HUES48 (cell line): ENCODE results near the gene CEP57.

Experiments used
- H3K27ac ChIP-seq: one replicate; pipeline ENCODE4 v1.7.0; 2013; ENCODE audit warnings: low read depth, low read length, inconsistent platforms
- H3K27me3 ChIP-seq: 2 replicates; pipeline ENCODE4 v1.6.1; 2013; ENCODE audit warnings: mild to moderate bottlenecking, low read length; ENCODE audit not compliant: control insufficient read depth, insufficient read depth
- H3K36me3 ChIP-seq: 2 replicates; pipeline ENCODE4 v1.6.1; 2013; ENCODE audit warnings: low read length; ENCODE audit not compliant: control insufficient read depth, insufficient read depth
- H3K4me1 ChIP-seq: 2 replicates; pipeline ENCODE4 v1.6.1; 2013; ENCODE audit warnings: mild to moderate bottlenecking, low read length; ENCODE audit not compliant: control insufficient read depth, insufficient read depth
- H3K4me3 ChIP-seq: 2 replicates; pipeline ENCODE4 v1.5.1; 2013; ENCODE audit warnings: mild to moderate bottlenecking, low read depth, low read length
- H3K9ac ChIP-seq: 2 replicates; pipeline ENCODE4 v1.6.1; 2013; ENCODE audit warnings: mild to moderate bottlenecking, low read depth, low read length, moderate library complexity
- H3K9me3 ChIP-seq: 2 replicates; pipeline ENCODE4 v1.6.1; 2013; ENCODE audit warnings: low read length; ENCODE audit not compliant: control insufficient read depth, insufficient read depth

The CEP57 gene

DNA sequence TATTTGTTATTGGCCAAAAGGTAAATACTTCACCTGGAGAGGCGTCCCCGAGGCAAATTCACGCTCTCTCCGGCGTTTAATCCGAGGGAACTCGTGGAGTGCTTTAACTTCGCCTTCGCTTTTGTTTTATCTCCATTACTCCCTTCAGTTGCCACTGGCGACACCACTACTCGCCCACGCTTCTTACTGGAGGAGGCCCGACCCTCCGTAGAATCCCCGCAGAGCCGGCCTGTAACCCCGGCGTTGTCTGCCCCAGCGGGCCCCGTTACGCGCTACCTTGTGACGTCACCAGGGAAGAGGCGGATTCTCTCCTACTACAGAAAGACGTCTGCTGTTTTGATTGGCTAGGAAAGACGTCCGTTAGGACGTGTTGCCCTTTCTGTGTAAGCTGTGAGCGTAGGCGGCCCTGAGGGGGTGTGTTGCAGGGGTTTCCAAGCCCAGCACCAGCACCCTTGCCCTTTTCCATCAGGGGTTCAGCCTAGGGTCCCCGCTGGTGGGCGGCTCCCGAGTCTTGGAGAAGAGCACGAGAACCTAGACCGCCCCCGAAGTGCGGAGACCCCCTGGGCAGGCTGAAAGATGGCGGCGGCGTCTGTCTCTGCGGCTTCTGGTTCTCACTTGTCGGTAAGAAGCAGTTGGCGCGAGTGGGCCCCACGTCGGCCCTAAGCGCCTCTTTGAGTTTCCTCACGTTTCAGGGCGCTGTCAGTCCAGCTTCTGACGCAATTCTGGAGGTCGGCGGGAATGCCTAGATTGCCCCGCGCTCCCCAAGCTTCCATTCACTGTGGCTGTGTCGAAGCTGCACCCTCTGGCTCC lies at the start of gene CEP57:
Gene CEP57, plus strand, starts transcription at position 376 of the 810 bp plus-strand sequence. Its CDS starts 201 bp downstream, at position 577.
- Histone ChIP-seq H3K9ac (peak within 1 kb of the TSS; percentile 96), H3K4me3 (peak within 1 kb of the TSS; percentile 82), H3K27me3 (no peaks in the 10 kb centered on the region), H3K27ac (peak within 1 kb of the TSS; percentile 99), H3K9me3 (no peaks in the 10 kb centered on the region), H3K36me3 (peaks cover 27% of the 10 kb centered on the region), H3K4me1 (peaks cover 22% of the 10 kb centered on the region; the same call in 1 of the 2 replicates)

DNA sequence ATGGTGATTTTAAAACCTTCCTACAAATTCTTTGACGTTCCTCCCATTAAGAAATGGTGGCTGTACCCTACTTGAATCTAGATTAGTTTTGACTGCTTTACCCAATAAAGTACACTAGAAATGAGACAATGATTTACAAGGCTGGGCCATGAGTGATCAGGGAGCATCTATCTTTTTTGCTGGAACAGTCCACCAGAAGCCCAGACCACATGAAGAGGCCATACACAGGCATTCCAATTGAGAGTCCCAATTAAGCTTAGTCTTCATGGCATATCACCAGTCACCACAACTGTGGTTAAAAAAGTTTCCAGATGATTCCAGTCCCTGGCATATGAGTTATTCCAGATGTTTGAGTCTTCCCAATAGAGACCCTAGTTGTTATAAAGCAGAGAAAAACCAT lies 40.2 kb upstream of the CEP57 start:
- H3K27me3 ChIP-seq = no peaks in the 10 kb centered on the region
- H3K4me1 ChIP-seq = no peaks in the 10 kb centered on the region
- H3K27ac ChIP-seq = no peak overlapping the region
- no peaks in the 10 kb centered on the region for H3K36me3 ChIP-seq
- no peak overlapping the region for H3K4me3 ChIP-seq
- no peak overlapping the region for H3K9ac ChIP-seq
- no peaks in the 10 kb centered on the region for H3K9me3 ChIP-seq

DNA sequence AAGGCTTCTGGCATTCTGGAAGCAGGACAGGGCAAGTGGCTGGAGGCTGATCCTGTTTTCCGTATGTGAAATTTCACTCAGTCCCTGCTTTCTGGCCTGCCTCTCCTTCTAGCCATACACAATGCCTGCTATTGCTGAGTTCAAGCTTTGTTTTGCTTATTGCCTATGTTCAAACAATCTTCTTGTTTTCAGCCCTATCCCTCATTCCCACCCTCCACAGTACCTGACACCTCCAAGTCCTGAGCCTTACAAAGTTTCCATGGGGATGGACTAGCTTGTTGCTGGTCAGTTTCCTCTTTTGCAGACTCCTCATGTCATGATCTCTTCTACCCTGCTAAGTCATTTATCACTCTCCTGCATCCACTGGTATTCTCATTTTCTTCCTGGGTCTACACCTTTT lies 38.8 kb upstream of the CEP57 start:
- Histone ChIP-seq H3K4me1 (no peaks in the 10 kb centered on the region), H3K27me3 (no peaks in the 10 kb centered on the region), H3K9ac (no peak overlapping the region), H3K9me3 (no peaks in the 10 kb centered on the region), H3K27ac (no peak overlapping the region), H3K4me3 (no peak overlapping the region), H3K36me3 (no peaks in the 10 kb centered on the region)

DNA sequence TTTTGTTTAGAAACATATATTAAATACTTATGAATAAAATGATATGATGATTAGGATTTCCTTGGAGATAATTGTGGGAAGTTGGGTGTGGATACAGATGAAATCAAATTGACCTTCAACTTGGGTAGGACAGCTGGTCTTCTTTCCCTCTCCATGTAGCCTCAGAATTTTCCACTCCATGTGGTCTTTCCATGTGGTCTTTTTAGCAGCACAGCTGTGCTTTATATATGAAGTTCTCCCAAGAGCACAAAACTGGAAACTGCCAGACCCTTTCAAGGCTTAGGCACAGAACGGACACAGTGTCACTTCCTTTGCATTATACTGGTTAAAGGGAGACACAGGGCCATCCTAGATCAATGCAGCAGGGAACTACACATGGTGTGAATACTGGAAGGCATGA lies 29.4 kb upstream of the CEP57 start:
- Histone ChIP-seq H3K9ac (no peak overlapping the region), H3K27me3 (no peaks in the 10 kb centered on the region), H3K4me1 (no peaks in the 10 kb centered on the region), H3K36me3 (no peaks in the 10 kb centered on the region), H3K27ac (no peak overlapping the region), H3K9me3 (no peaks in the 10 kb centered on the region), H3K4me3 (no peak overlapping the region)

DNA sequence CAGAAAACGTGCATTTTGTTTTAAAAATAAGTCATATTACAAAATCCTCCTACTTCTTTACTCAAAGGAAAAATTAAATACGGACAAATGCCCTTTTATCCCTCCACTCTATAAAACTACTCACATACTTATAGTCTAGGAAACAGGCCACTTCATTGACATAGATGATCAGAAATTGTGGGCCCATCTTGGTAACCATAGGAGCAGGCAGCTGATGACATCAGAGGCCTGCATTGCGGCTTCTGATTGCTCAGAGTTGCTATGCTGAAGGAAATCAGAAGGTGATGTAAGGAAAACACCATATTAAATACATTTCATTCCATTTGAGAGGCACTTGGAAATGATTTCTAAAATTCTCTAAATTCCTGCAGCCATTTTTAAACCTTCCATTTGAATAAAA lies 27.8 kb upstream of the CEP57 start:
- Histone ChIP-seq H3K9ac (no peak overlapping the region), H3K4me1 (no peaks in the 10 kb centered on the region), H3K9me3 (no peaks in the 10 kb centered on the region), H3K27ac (no peak overlapping the region), H3K4me3 (no peak overlapping the region), H3K36me3 (no peaks in the 10 kb centered on the region), H3K27me3 (no peaks in the 10 kb centered on the region)

DNA sequence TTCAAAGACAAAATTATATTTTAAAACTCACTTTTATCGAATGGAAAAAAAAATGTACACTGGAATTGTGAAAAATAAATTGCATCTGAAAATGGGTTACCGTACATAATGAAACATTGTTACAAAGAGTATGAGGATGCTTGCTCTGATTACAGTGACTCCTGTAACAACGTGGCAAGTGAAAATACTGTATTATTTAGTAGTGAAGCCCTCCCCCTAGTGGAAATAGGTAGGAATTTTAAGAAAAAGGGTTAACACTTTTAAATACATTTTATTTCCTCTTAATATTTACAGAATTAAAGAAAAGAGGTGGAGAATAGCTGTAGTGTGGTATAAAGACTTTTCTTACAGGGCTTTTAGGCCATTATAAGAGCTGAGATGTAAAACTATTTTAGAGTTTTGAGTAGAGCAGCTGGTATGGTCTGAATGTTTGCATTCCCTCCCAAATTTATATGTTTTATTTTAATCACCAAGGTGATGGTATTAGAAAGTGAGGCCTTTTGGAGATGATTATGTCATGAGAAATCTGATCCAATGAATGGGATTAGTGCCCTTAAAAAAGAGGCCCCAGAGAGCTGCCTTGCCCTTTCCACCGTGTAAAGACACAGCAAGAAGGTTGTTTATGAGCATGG lies 25.9 kb upstream of the CEP57 start:
- no peaks in the 10 kb centered on the region for H3K4me1 ChIP-seq

DNA sequence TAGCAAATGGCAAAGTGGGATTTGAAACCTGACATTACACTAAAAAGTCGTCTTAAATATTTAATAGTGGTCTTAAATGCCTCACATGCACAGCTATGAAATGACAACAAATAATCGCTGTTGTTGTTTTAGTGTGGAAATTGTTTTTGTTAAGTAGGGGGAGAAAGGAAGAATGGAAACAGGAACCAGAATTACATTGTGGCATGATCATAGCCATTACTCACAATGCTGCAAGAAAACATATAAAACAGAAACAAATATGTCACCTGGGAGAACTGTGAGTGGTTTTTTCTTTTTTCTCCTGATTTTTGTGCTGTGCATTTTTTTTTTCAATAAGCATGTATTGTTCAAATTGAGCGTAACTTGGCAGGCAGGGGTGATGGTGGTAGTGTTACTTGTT lies 23.6 kb upstream of the CEP57 start:
- H3K27ac ChIP-seq = no peak overlapping the region
- H3K27me3 ChIP-seq = no peaks in the 10 kb centered on the region
- H3K4me1 ChIP-seq = no peaks in the 10 kb centered on the region
- H3K9ac ChIP-seq = no peak overlapping the region
- H3K4me3 ChIP-seq = no peak overlapping the region
- H3K9me3 ChIP-seq = no peaks in the 10 kb centered on the region
- H3K36me3 ChIP-seq = peaks cover 31% of the 10 kb centered on the region

More for the DNA sequence above, 25.9 kb upstream of the CEP57 start:
- no peak overlapping the region for H3K4me3 ChIP-seq
- H3K9me3 ChIP-seq = no peaks in the 10 kb centered on the region
- no peaks in the 10 kb centered on the region for H3K27me3 ChIP-seq
- H3K27ac ChIP-seq = no peak overlapping the region
- peaks cover 7% of the 10 kb centered on the region; the same call in 1 of the 2 replicates for H3K36me3 ChIP-seq
- no peak overlapping the region for H3K9ac ChIP-seq

DNA sequence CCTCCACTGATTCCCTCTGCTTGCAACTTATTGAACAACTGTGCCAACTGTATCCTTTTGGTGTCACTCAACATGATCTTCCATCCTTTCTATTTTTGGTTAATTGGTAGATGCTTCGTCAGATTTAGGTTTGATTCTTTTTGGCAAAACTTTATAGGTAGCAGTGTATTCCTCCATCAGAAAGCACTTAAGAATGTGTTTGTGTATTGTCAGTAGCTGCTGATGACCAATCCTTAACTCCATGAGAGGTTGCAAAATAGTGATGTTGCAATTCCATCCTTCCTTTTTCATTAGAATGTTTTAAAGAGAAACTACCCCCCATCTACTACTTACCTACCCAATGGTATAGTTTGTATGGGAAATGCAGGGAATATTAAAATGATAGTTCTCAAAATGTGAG lies 22.8 kb upstream of the CEP57 start:
- Histone ChIP-seq H3K4me3 (no peak overlapping the region), H3K9me3 (no peaks in the 10 kb centered on the region), H3K4me1 (no peaks in the 10 kb centered on the region), H3K9ac (no peak overlapping the region), H3K27ac (no peak overlapping the region), H3K36me3 (peaks cover 38% of the 10 kb centered on the region), H3K27me3 (no peaks in the 10 kb centered on the region)

DNA sequence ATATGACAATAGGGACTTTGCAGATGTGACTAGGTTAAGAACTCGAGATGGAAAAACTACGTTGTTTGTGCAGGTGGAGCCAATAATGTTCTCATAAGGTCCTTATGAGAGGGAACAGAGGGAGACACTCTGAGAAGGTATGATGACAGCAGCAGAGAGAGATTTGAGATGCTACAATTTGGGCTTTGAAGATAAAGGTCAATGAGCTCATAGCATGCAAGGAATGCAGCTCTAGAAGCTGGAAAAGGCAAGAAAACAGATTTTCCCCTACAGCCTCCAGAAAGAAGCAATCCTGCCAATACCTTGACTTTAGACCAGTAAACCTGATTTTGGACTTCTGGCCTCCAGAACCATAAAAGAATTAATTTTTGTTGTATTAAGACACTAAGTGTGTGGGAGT lies 21.8 kb upstream of the CEP57 start:
- Histone ChIP-seq H3K27ac (no peak overlapping the region), H3K4me3 (no peak overlapping the region), H3K27me3 (no peaks in the 10 kb centered on the region), H3K9me3 (no peaks in the 10 kb centered on the region), H3K36me3 (peaks cover 48% of the 10 kb centered on the region), H3K4me1 (no peaks in the 10 kb centered on the region), H3K9ac (no peak overlapping the region)

DNA sequence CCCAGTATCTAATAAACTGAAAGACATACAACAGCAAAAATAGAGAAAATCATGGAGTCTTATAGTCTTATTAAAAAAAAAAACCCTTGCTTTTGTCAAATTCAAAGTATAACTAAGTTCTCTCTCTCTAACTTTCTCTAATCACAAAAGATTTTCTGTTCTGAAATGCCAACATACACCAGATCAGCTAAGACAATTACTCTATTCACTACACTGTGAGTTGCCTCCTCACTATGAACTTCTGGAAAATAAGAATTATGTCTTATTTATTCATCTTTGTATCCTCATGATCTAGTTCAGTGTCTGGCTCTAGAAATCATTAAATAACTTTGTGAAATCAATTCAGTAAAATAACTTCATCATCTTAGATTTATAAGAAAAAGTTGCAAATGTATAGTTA lies 13.4 kb upstream of the CEP57 start:
- H3K9ac ChIP-seq = no peak overlapping the region
- H3K4me3 ChIP-seq = no peak overlapping the region
- H3K4me1 ChIP-seq = no peaks in the 10 kb centered on the region
- no peaks in the 10 kb centered on the region for H3K9me3 ChIP-seq
- peaks cover 100% of the 10 kb centered on the region for H3K36me3 ChIP-seq
- H3K27me3 ChIP-seq = no peaks in the 10 kb centered on the region
- no peak overlapping the region for H3K27ac ChIP-seq

DNA sequence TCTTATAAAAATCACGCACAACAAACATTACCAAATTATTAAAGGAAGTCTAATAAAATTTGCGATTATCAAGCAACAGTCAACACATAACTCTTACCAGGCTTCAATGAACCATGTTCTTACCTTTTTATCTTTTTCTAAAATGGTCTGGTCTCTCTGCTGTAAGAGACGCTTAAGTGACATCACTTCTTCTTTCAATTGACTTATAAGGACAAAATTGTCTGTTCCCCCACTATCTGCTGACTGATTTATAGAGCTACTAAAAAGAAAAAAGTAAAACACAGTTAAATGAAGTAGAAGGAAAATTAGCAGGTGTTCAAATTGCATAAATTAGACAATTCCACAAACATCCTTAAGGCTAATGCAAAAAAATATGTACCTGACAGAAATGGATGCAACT lies 11.6 kb upstream of the CEP57 start:
- no peaks in the 10 kb centered on the region for H3K9me3 ChIP-seq
- H3K27ac ChIP-seq = no peak overlapping the region
- no peaks in the 10 kb centered on the region for H3K4me1 ChIP-seq
- H3K4me3 ChIP-seq = no peak overlapping the region
- H3K36me3 ChIP-seq = peaks cover 100% of the 10 kb centered on the region
- H3K27me3 ChIP-seq = no peaks in the 10 kb centered on the region
- H3K9ac ChIP-seq = no peak overlapping the region
